ENCODE results near the gene HEATR5B. TPM values are rescaled to one million over a fixed set of nuclear protein-coding genes. Genes with fewer than 3 reads are reported as not detected.

The HEATR5B gene
- total and polyA plus RNA-seq, 9 of the 15 experiments (the other 6 are each of a cell fraction or from before 2014, with no cell fraction given), result 4.2 to 21.7 (median 12.2) TPM

GRCh38 chr2:36973320-36973719 lies 110.9 kb downstream of the HEATR5B start (continued):
- TF ChIP-seq BACH1 (tag; IDR thresholded peaks at IDR 0.05) (no peak), CXXC5 (CRISPR knock-in tag; IDR thresholded peaks at IDR 0.05) (0 out of 2 replicates have a peak, but pooled peaks have one; percentile 19), DPF2 (IDR thresholded peaks at IDR 0.05) (peak; percentile 65), ZNF280A (IDR thresholded peaks at IDR 0.05; ENCODE audit: low read depth, partially characterized antibody) (no peak), MEF2A (IDR thresholded peaks at IDR 0.05; ENCODE audit: control insufficient read depth, low read depth, low read length) (0 out of 2 replicates have a peak, but pooled peaks have one; percentile 25), ZNF77 (CRISPR knock-in tag; IDR thresholded peaks at IDR 0.05) (no peak), SOX6 (IDR thresholded peaks at IDR 0.05) (peak; percentile 65; the same call in 1 of the 2 replicates), SAP30 (IDR thresholded peaks at IDR 0.05; ENCODE audit: borderline replicate concordance, insufficient read depth, low read depth, low read length, poor library complexity, severe bottlenecking) (no peak), ZNF212 (CRISPR knock-in tag; IDR thresholded peaks at IDR 0.05) (no peak), ZFX (CRISPR knock-in tag; IDR thresholded peaks at IDR 0.05) (no peak), TCF3 (CRISPR knock-in tag; IDR thresholded peaks at IDR 0.05) (peak; percentile 56), CHAMP1 (IDR thresholded peaks at IDR 0.05) (no peak), NCOR1 (IDR thresholded peaks at IDR 0.05) (peak; percentile 50), ZNF699 (CRISPR knock-in tag; IDR thresholded peaks at IDR 0.05; ENCODE audit: insufficient replicate concordance) (no peak), KDM1A (IDR thresholded peaks at IDR 0.05) (peak in 1 of 2 experiments; percentile 60; a peak in 2 of 4 replicates), ZFP91 (CRISPR knock-in tag; IDR thresholded peaks at IDR 0.05) (no peak), ZNF239 (CRISPR knock-in tag; IDR thresholded peaks at IDR 0.05) (no peak), ZNF778 (CRISPR knock-in tag; IDR thresholded peaks at IDR 0.05) (no peak), ADNP (tag; IDR thresholded peaks at IDR 0.05) (peak; percentile 68), WHSC1 (IDR thresholded peaks at IDR 0.05; ENCODE audit: low read length) (no peak), ZNF584 (CRISPR knock-in tag; IDR thresholded peaks at IDR 0.05; ENCODE audit: low read depth) (no peak), ARID3A (IDR thresholded peaks at IDR 0.05; ENCODE audit: borderline replicate concordance, low read depth, low read length) (0 out of 2 replicates have a peak, but pooled peaks have one; percentile 14), ZNF224 (CRISPR knock-in tag; IDR thresholded peaks at IDR 0.05) (no peak)
